HG02642 (cell line): ENCODE data around the gene ULBP2.
"Not testable (repeated sequence)": the region's sequence is repeated elsewhere in the genome, so short reads cannot be mapped to it uniquely, and the experiment has no call there.

Source experiments
- ATAC-seq: cut with Tn5 transposase; IDR thresholded peaks from one replicate; pipeline ENCODE4 v1.9.1; 2021; ENCODE audit warnings: mild to moderate bottlenecking; ENCODE audit not compliant: unreplicated experiment, poor library complexity

The ULBP2 gene

GRCh38 chr6:149946631-149947030 is 4.8 kb downstream of the ULBP2 start:
- ATAC-seq: not testable (repeated sequence)

- ATAC-seq: not testable (repeated sequence)
These were observed 5.7 kb downstream of the ULBP2 start for GRCh38 chr6:149947533-149947932.

- no peak for ATAC-seq
These were observed 6.2 kb downstream of the ULBP2 start for GRCh38 chr6:149948011-149948410.

GRCh38 chr6:149948616-149949015 is 6.8 kb downstream of the ULBP2 start:
- ATAC-seq: no peak

- no peak for ATAC-seq
These were observed 8.6 kb downstream of the ULBP2 start for GRCh38 chr6:149950423-149950822.

GRCh38 chr6:149951096-149951495 is 9.3 kb downstream of the ULBP2 start:
- no peak for ATAC-seq

GRCh38 chr6:149951626-149952025 is 9.8 kb downstream of the ULBP2 start:
- ATAC-seq: no peak

GRCh38 chr6:149953390-149953789 is 11.6 kb downstream of the ULBP2 start:
- ATAC-seq: not testable (repeated sequence)

GRCh38 chr6:149953934-149954327 is 12.1 kb downstream of the ULBP2 start:
- not testable (repeated sequence) for ATAC-seq

- not testable (repeated sequence) for ATAC-seq
These were observed 12.6 kb downstream of the ULBP2 start for GRCh38 chr6:149954328-149954983.

GRCh38 chr6:149954984-149955653 is 13.3 kb downstream of the ULBP2 start:
- ATAC-seq: not testable (repeated sequence)

- ATAC-seq: not testable (repeated sequence)
These were observed 14.0 kb downstream of the ULBP2 start for GRCh38 chr6:149955654-149956317.

- not testable (repeated sequence) for ATAC-seq
These were observed 16.3 kb downstream of the ULBP2 start for GRCh38 chr6:149958124-149958523.

GRCh38 chr6:149959806-149960205 is 18.0 kb downstream of the ULBP2 start:
- not testable (repeated sequence) for ATAC-seq

GRCh38 chr6:149960488-149960887 is 18.7 kb downstream of the ULBP2 start:
- no peak for ATAC-seq

- ATAC-seq: no peak
These were observed 20.1 kb downstream of the ULBP2 start for GRCh38 chr6:149961728-149962425.

GRCh38 chr6:149962461-149963211 is 20.8 kb downstream of the ULBP2 start:
- ATAC-seq: no peak

GRCh38 chr6:149963212-149963461 is 21.3 kb downstream of the ULBP2 start:
- ATAC-seq: no peak

GRCh38 chr6:149963462-149964307 is 21.9 kb downstream of the ULBP2 start, which contains the start of gene ULBP1:
ULBP1 (plus strand) TSS chr6:149963943; CDS start chr6:149964050, 107 bp downstream.
- peak; percentile 52 for ATAC-seq
